RWPE1 (cell line): ENCODE measurements around the gene C7orf57.

ENCODE experiments used
- CTCF ChIA-PET: fragments of 350-600 bp; sonication (Branson Sonifier 250); formaldehyde crosslinking; extraction: SDS; loops from one replicate; lab custom pipeline; 2021; lab: Yijun Ruan, JAX
- POLR2A ChIA-PET: fragments of 400-600 bp; formaldehyde crosslinking; extraction: SDS; loops from one replicate; lab custom pipeline; 2020; ENCODE audit warnings: antibody characterized with exemption; ENCODE audit not compliant: low non-redundant PET; lab: Yijun Ruan, JAX
- DNase-seq: peaks from one replicate; pipeline ENCODE4 v3.0.0; 2012; ENCODE audit warnings: low spot score
- H3K27ac ChIP-seq: fragments of 450-650 bp; 2 replicates; pipeline ENCODE4 v1.5.1; 2017
- CTCF ChIP-seq: fragments of 450-650 bp; conservative IDR thresholded peaks from 2 replicates; pipeline ENCODE4 v1.5.1; 2017; ENCODE audit warnings: low read depth, mild to moderate bottlenecking

C7orf57 gene

DNA sequence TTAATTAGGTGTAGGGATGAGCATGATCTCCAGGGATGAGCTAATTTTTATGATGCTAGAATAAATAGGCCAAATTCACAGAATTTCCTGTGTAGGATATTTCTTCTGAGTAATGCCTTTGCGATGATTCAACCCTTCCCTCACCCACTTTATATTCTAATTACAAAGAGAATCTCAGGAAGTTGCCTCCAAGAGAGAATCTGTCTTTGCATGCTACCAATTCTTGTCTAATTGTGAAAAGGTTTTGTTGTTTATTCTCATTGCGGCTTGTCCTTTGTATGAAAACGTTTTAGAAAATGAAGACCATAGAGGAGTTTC lies 6.3 kb downstream of the C7orf57 start:
- no peak for TF ChIP-seq CTCF
- peak overlapping the region; percentile 84 for H3K27ac ChIP-seq
- CTCF ChIA-PET = no interaction called here
- peak; percentile 44 for DNase-seq
- POLR2A ChIA-PET = no interaction called here

- no peak overlapping the region for H3K27ac ChIP-seq
- TF ChIP-seq CTCF = no peak
- ChIA-PET CTCF (no interaction called here), POLR2A (no interaction called here)
- DNase-seq = no peak
Measured at GRCh38 chr7:48042216-48042615, 6.9 kb downstream of the C7orf57 start.

GRCh38 chr7:48042636-48043035 lies 7.3 kb downstream of the C7orf57 start:
- ChIA-PET CTCF (no interaction called here), POLR2A (no interaction called here)
- peak overlapping the region; percentile 41; the same call in 1 of the 2 replicates for H3K27ac ChIP-seq
- TF ChIP-seq CTCF = no peak
- DNase-seq = no peak

DNA sequence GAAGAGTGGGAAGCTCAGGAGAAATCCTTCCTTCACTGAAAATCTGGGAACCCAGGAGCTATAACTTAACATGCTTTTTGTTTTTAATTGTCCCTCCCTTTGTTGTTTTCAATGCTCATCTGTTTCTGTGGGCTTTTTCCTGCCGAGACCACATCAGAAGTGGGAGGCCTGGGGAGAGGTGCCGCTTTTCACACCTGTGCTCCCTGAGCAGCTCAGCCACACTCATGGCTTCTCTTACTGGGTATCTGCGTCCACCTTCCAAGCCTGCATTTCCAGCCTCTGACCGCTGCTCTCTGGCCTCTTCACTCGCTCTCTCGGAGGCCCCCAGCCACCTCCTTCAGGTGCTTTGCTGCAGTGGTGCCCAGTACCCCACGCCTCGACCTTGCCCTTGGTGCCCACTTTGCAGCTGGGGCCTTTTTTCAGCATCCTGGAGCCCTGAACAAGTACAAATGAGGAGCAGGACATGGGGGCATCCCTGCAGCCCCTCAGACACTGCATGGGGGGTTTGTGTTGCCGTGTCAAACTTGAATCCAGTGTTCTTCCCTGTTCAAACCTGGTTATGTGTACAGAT lies 9.9 kb downstream of the C7orf57 start:
- TF ChIP-seq CTCF = no peak
- POLR2A ChIA-PET = no interaction called here
- H3K27ac ChIP-seq = no peak overlapping the region
- no peak for DNase-seq
- CTCF ChIA-PET = interaction anchor here (0.8 kb wide), 1 partner anchor 112 kb away, joined by 3 read pairs; no protein-coding TSS in a partner anchor

DNA sequence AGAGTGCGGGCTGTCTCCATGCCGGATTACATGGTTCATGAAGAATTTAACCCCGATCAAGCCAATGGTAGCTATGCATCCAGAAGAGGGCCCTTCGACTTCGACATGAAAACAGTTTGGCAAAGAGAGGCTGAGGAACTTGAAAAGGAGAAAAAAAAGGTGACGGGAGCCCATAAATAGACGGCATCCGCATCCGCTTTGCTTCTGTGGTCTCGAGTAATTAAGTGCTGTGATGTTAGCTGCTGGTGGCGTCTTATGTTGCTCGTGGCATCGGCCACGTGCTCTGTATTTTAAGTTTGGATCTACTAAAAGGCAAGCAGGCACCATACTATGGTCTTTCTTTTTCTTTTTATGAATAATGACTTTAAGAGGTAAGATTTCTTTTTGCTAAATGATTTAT lies 11.1 kb downstream of the C7orf57 start:
- no peak for DNase-seq
- CTCF ChIA-PET = interaction anchor here (0.6 kb wide), 1 partner anchor 16 kb away, joined by 3 read pairs; no protein-coding TSS in a partner anchor
- no peak overlapping the region for H3K27ac ChIP-seq

GRCh38 chr7:48048113-48048512 lies 12.8 kb downstream of the C7orf57 start:
- no peak for TF ChIP-seq CTCF
- CTCF ChIA-PET = no interaction called here
- no peak overlapping the region for H3K27ac ChIP-seq
- DNase-seq = peak; percentile 67
- POLR2A ChIA-PET = no interaction called here

More for the DNA sequence above, 11.1 kb downstream of the C7orf57 start:
- POLR2A ChIA-PET = no interaction called here
- no peak for TF ChIP-seq CTCF
